ENCODE data around the gene SIRT5.

The SIRT5 gene

DNA sequence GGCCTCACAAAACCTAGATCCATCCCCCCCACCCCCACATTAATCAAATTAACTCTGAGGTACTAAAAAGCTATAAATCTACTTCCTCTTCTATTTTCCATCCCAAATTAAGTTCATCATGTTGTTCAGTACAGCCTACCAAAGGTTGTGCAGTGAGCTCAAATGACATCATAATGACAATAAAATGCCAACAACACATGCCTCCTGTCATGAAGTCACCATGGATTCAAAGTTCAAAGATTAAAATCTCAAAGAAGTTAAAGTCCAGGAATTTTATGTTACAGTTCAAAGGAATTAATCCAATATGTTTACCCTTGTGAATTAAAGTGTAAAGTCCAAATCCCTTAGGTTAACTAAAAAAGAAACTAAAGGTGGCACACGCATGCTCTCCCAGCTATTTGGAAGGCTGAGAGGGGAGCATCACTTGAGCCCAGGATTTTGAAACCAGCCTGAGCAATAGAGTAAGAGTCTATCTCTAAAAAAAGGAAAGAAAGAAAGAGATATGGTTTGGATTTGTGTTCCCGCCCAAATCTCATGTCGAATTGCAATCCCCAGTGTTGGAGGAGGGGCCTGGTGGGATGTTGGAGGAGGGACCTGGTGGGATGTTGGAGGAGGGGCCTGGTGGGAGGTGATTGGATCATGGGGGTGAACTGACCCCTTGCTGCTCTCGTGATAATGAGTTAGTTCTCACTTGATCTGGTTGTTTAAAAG, 25.7 kb upstream of the SIRT5 start (continued):
- TF ChIP-seq ZBTB49 (tag by site-specific recombination; IDR thresholded peaks at IDR 0.05; ENCODE audit: low read depth), result no peak
- TF ChIP-seq ZNF792 (tag by site-specific recombination; IDR thresholded peaks at IDR 0.05), result no peak
- TF ChIP-seq, protein P1, sequence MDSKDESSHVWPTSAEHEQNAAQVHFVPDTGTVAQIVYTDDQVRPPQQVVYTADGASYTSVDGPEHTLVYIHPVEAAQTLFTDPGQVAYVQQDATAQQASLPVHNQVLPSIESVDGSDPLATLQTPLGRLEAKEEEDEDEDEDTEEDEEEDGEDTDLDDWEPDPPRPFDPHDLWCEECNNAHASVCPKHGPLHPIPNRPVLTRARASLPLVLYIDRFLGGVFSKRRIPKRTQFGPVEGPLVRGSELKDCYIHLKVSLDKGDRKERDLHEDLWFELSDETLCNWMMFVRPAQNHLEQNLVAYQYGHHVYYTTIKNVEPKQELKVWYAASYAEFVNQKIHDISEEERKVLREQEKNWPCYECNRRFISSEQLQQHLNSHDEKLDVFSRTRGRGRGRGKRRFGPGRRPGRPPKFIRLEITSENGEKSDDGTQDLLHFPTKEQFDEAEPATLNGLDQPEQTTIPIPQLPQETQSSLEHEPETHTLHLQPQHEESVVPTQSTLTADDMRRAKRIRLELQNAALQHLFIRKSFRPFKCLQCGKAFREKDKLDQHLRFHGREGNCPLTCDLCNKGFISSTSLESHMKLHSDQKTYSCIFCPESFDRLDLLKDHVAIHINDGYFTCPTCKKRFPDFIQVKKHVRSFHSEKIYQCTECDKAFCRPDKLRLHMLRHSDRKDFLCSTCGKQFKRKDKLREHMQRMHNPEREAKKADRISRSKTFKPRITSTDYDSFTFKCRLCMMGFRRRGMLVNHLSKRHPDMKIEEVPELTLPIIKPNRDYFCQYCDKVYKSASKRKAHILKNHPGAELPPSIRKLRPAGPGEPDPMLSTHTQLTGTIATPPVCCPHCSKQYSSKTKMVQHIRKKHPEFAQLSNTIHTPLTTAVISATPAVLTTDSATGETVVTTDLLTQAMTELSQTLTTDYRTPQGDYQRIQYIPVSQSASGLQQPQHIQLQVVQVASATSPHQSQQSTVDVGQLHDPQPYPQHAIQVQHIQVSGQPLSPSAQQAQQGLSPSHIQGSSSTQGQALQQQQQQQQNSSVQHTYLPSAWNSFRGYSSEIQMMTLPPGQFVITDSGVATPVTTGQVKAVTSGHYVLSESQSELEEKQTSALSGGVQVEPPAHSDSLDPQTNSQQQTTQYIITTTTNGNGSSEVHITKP (tag by site-specific recombination; IDR thresholded peaks at IDR 0.05), result peak; percentile 53
- TF ChIP-seq, protein P2, sequence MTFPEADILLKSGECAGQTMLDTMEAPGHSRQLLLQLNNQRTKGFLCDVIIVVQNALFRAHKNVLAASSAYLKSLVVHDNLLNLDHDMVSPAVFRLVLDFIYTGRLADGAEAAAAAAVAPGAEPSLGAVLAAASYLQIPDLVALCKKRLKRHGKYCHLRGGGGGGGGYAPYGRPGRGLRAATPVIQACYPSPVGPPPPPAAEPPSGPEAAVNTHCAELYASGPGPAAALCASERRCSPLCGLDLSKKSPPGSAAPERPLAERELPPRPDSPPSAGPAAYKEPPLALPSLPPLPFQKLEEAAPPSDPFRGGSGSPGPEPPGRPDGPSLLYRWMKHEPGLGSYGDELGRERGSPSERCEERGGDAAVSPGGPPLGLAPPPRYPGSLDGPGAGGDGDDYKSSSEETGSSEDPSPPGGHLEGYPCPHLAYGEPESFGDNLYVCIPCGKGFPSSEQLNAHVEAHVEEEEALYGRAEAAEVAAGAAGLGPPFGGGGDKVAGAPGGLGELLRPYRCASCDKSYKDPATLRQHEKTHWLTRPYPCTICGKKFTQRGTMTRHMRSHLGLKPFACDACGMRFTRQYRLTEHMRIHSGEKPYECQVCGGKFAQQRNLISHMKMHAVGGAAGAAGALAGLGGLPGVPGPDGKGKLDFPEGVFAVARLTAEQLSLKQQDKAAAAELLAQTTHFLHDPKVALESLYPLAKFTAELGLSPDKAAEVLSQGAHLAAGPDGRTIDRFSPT (tag by site-specific recombination; IDR thresholded peaks at IDR 0.05), result no peak
- no peak for TF ChIP-seq BCL11B (tag by site-specific recombination; IDR thresholded peaks at IDR 0.05; ENCODE audit: low read depth)
- TF ChIP-seq ZSCAN30 (tag by site-specific recombination; IDR thresholded peaks at IDR 0.05), result no peak
- no peak for TF ChIP-seq ZNF324 (tag by site-specific recombination; IDR thresholded peaks at IDR 0.05)

DNA sequence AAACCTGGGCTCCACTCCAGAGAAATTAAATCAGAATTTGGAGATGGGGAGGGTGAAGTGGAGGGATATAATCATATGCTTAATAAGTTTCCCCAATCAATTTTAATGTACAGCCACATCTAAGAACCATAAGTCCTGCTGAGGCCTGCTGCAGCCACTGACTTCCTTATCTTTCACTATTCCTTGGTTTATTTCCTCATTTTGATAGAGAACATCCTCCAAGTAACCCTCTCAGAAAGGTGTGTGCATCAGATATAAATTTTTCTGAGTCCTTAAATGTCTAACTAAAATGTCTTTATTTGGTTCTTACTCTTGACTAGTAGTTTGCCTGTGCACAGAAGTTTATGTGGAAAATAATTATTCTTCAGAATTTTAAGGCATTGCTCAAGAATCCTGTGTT, 23.7 kb upstream of the SIRT5 start:
- no peak overlapping the region for H3K4me3 ChIP-seq (ENCODE audit: low read depth, low read length)
- ChIA-PET CTCF (interaction anchor here (1.2 kb wide), 1 partner anchor 25 kb away, joined by 3 read pairs; no protein-coding TSS in a partner anchor), POLR2A (no interaction called here)
- H3K9me3 ChIP-seq (ENCODE audit: control insufficient read depth, insufficient read depth, low read depth, low read length), result no peaks in the 10 kb centered on the region
- no peaks in the 10 kb centered on the region for H3K36me3 ChIP-seq (ENCODE audit: control insufficient read depth in 2 of 2, insufficient read depth in 1 of 2, low read length in 2 of 2)
- no peak overlapping the region for H3K27ac ChIP-seq (ENCODE audit: extremely low read depth, low read depth, low read length)
- no peaks in the 10 kb centered on the region for H3K4me1 ChIP-seq (ENCODE audit: control insufficient read depth, insufficient read depth, low read length)
- TF ChIP-seq ZNF654 (tag by site-specific recombination; IDR thresholded peaks at IDR 0.05; ENCODE audit: low read depth) (no peak), KLF17 (tag by site-specific recombination; IDR thresholded peaks at IDR 0.05) (no peak), ZNF394 (tag by site-specific recombination; IDR thresholded peaks at IDR 0.05; ENCODE audit: borderline replicate concordance) (no peak), ZNF621 (tag by site-specific recombination; IDR thresholded peaks at IDR 0.05) (no peak), ZNF677 (tag by site-specific recombination; IDR thresholded peaks at IDR 0.05) (no peak), ZNF449 (tag by site-specific recombination; IDR thresholded peaks at IDR 0.05) (no peak), ZNF521 (tag by site-specific recombination; IDR thresholded peaks at IDR 0.05) (no peak), ZNF549 (tag by site-specific recombination; IDR thresholded peaks at IDR 0.05) (no peak), ZNF362 (tag by site-specific recombination; IDR thresholded peaks at IDR 0.05) (no peak), ZNF324 (tag by site-specific recombination; IDR thresholded peaks at IDR 0.05) (no peak)

All from HEK293 (cell line).